HepG2 (cell line): ENCODE measurements around the gene PIP. TPM values are rescaled to one million over a fixed set of nuclear protein-coding genes. Genes with fewer than 3 reads are reported as not detected.

Experiments used
- ATAC-seq: fragments of 200-7000 bp; cut with Tn5 transposase; 3 replicates; pipeline ENCODE4 v1.9.1; 2020; ENCODE audit warnings: mild to moderate bottlenecking, moderate library complexity
- BruUV-seq: library from RNA; stranded (reverse); fragments of 400-500 nt; replicated peaks from 2 replicates; lab custom pipeline; 2021; lab: Mats Ljungman, UMichigan
- CTCF ChIA-PET: fragments of 300-600 bp; formaldehyde crosslinking; extraction: SDS; loops from one replicate; lab custom pipeline; 2021; ENCODE audit warnings: low total read pairs, inconsistent platforms, low intra/inter-chr PET ratio; lab: Yijun Ruan, JAX
- POLR2A ChIA-PET: fragments of 350-600 bp; sonication (Branson Sonifier 250); formaldehyde crosslinking; loops from one replicate; lab custom pipeline; 2020; ENCODE audit warnings: antibody characterized with exemption, inconsistent platforms; lab: Yijun Ruan, JAX
- DNase-seq: peaks from one replicate; pipeline ENCODE4 v3.0.0-alpha.2; 2015; ENCODE audit warnings: low spot score
- FAIRE-seq: peaks from 3 replicates; lab custom pipeline; 2011; peaks lifted over from hg19 to GRCh38; lab: Jason Lieb, UNC
- H2AFZ ChIP-seq: one replicate; pipeline ENCODE4 v1.6.1; 2011; ENCODE audit warnings: low read length, inconsistent platforms
- H3K27ac ChIP-seq: fragments of 300-600 bp; 3 replicates; pipeline ENCODE4 v1.8.0; 2011; ENCODE audit warnings: mixed run types, mild to moderate bottlenecking, mixed read lengths, low read length, inconsistent platforms; ENCODE audit not compliant: insufficient read depth; ENCODE audit errors: extremely low read length
- H3K27me3 ChIP-seq, 2 experiments: fragments of 200-600 bp in 1 of 2; 2 replicates in 1 of 2; 3 replicates in 1 of 2; pipeline versions ENCODE4 v1.6.0 to v1.8.0; 2011; ENCODE audit warnings: low read length in 2 of 2, mild to moderate bottlenecking in 2 of 2, moderate library complexity in 2 of 2, inconsistent platforms in 1 of 2; ENCODE audit not compliant: insufficient read depth in 2 of 2, control insufficient read depth in 1 of 2
- H3K36me3 ChIP-seq, 2 experiments: fragments of 200-600 bp in 1 of 2; replicated peaks in 1 of 2; 2 replicates in 1 of 2; 3 replicates in 1 of 2; pipeline versions ENCODE4 v1.5.1 to v1.8.0; 2011; ENCODE audit warnings: low read length in 2 of 2, inconsistent platforms in 1 of 2; ENCODE audit not compliant: insufficient read depth in 2 of 2, control insufficient read depth in 1 of 2
- H3K4me1 ChIP-seq: 2 replicates; pipeline ENCODE4 v1.5.1; 2012; ENCODE audit warnings: low read length, inconsistent platforms; ENCODE audit not compliant: insufficient read depth
- H3K4me2 ChIP-seq: 2 replicates; pipeline ENCODE4 v1.6.0; 2011; ENCODE audit warnings: low read depth, low read length, inconsistent platforms
- H3K4me3 ChIP-seq, 3 experiments: fragments of 200-600 bp in 1 of 3; sonication (generic), shearing (Covaris generic) in 1 of 3; replicated peaks in 1 of 3; 2 replicates each; pipeline ENCODE4 v1.5.1; 2011 to 2016; ENCODE audit warnings: low read length in 3 of 3, inconsistent platforms in 2 of 3, low read depth in 2 of 3, mild to moderate bottlenecking in 2 of 3, control low read depth in 1 of 3, mixed read lengths in 1 of 3; ENCODE audit not compliant: insufficient read depth in 1 of 3
- H3K79me2 ChIP-seq: one replicate; pipeline ENCODE4 v1.6.1; 2011; ENCODE audit warnings: low read length, inconsistent platforms; ENCODE audit not compliant: insufficient read depth
- H3K9ac ChIP-seq: 2 replicates; pipeline ENCODE4 v1.6.0; 2011; ENCODE audit warnings: mild to moderate bottlenecking, low read depth, low read length, inconsistent platforms; ENCODE audit not compliant: insufficient read depth
- H3K9me3 ChIP-seq: 2 replicates; pipeline ENCODE4 v1.5.1; 2012; ENCODE audit warnings: mild to moderate bottlenecking, low read length
- H4K20me1 ChIP-seq: 2 replicates; pipeline ENCODE4 v1.6.0; 2011; ENCODE audit warnings: inconsistent platforms, mild to moderate bottlenecking, low read length, moderate library complexity; ENCODE audit not compliant: insufficient read depth
- ARNTL ChIP-seq: sonication (generic); formaldehyde crosslinking; IDR thresholded peaks from 2 replicates; pipeline ENCODE4 v1.4.0; 2020; ENCODE audit warnings: mild to moderate bottlenecking, missing genetic modification reagents
- GZF1 ChIP-seq: sonication (generic); formaldehyde crosslinking; IDR thresholded peaks from 2 replicates; pipeline ENCODE4 v1.5.1; 2020; ENCODE audit warnings: mild to moderate bottlenecking, missing genetic modification reagents
- KAT8 ChIP-seq: IDR thresholded peaks from 2 replicates; pipeline ENCODE4 v1.6.1; 2016; ENCODE audit warnings: missing genetic modification reagents, missing compliant biosample characterization
- MAF1 ChIP-seq: sonication (generic); formaldehyde crosslinking; IDR thresholded peaks from 2 replicates; pipeline ENCODE4 v1.5.0; 2020; ENCODE audit warnings: missing genetic modification reagents, borderline replicate concordance
- MAFF ChIP-seq: IDR thresholded peaks from 2 replicates; pipeline ENCODE4 v1.6.1; 2011; ENCODE audit warnings: low read depth, low read length, improper control_type of control experiment
- ZMAT3 ChIP-seq: sonication (generic); formaldehyde crosslinking; conservative IDR thresholded peaks from 2 replicates; pipeline ENCODE4 v1.7.0; 2021; ENCODE audit warnings: missing genetic modification reagents
- ZNF691 ChIP-seq: sonication (generic); formaldehyde crosslinking; IDR thresholded peaks from 2 replicates; pipeline ENCODE4 v1.4.0; 2020; ENCODE audit warnings: missing genetic modification reagents, low read depth, mild to moderate bottlenecking, borderline replicate concordance
- WGBS: methylation state at CpG from one replicate; pipeline ENCODE4 v1.1.6; 2017; ENCODE audit warnings: low lambda C conversion rate; 5-methylcytosine and 5-hydroxymethylcytosine counted together
- in situ Hi-C: cut with HindIII; loops from 2 replicates; pipeline ENCODE4 v1.10.0; 2017; ENCODE audit warnings: low pct_unique_long_range_greater_than_20kb; ENCODE audit not compliant: extremely low pct_ligation_motif_present
- intact Hi-C: fragments of 100-400 bp; cut with micrococcal nuclease; formaldehyde crosslinking; loops from one replicate; pipeline ENCODE4 v1.10.0; 2022; ENCODE audit not compliant: unreplicated experiment
- polyA plus RNA-seq, 8 experiments: library from polyadenylated mRNA; depleted of rRNA in 3 of 8; stranded (reverse) in 7 of 8; unstranded in 1 of 8; fragments of >200 nt; fragmentation: Illumina TruSeq in 4 of 8; extraction: Trizol in 4 of 8; gene quantifications; 2 replicates each; pipeline versions ENCODE4 v1.2.1 to v1.2.3, GENCODE V29; 2011 to 2016; ENCODE audit warnings: low read depth in 4 of 8, missing spikeins in 1 of 8, mixed read lengths in 1 of 8; ENCODE audit not compliant: insufficient read depth in 1 of 8
- total RNA-seq, 5 experiments: library from RNA; depleted of rRNA; stranded (reverse); fragments of >200 nt; fragmentation: Illumina TruSeq; extraction: Trizol; gene quantifications; 2 replicates each; pipeline ENCODE4 v1.2.3, GENCODE V29; 2016; ENCODE audit warnings: low read depth in 1 of 5
- TF ChIP-seq, protein P1 (sequence below): sonication (generic); formaldehyde crosslinking; conservative IDR thresholded peaks from 2 replicates; pipeline ENCODE4 v1.4.0; 2020; ENCODE audit warnings: missing genetic modification reagents
- TF ChIP-seq, protein P2 (sequence below): sonication (generic); formaldehyde crosslinking; IDR thresholded peaks from 2 replicates; pipeline ENCODE4 v1.4.0; 2020; ENCODE audit warnings: missing genetic modification reagents

The PIP gene
- total and polyA plus RNA-seq, 2 of the 13 experiments (the other 11 are each of a cell fraction or from before 2014, with no cell fraction given) = not detected

GRCh38 chr7:143117395-143117794, 14.5 kb upstream of the PIP start:
- no peak overlapping the region for H2AFZ ChIP-seq
- no peak for TF ChIP-seq GZF1 (CRISPR knock-in tag)
- H3K4me1 ChIP-seq = no peaks in the 10 kb centered on the region
- H3K4me2 ChIP-seq = no peak overlapping the region
- ChIA-PET POLR2A (no interaction called here), CTCF (no interaction called here)
- DNase-seq = no peak
- no peak overlapping the region for H3K27ac ChIP-seq
- BruUV-seq = no TSS peak
- no peaks in the 10 kb centered on the region for H3K79me2 ChIP-seq
- no peak for FAIRE-seq
- no peak for ATAC-seq
- H3K36me3 ChIP-seq = no peaks in the 10 kb centered on the region
- H4K20me1 ChIP-seq = no peaks in the 10 kb centered on the region
- H3K27me3 ChIP-seq = no peaks in the 10 kb centered on the region
- WGBS = 32% methylated on average over 3 of the region's 3 CpGs
- in situ Hi-C loops = no loop called here
- H3K4me3 ChIP-seq = no peak overlapping the region
- H3K9me3 ChIP-seq = no peaks in the 10 kb centered on the region
- intact Hi-C loops = no loop called here
- no peak overlapping the region for H3K9ac ChIP-seq

DNA sequence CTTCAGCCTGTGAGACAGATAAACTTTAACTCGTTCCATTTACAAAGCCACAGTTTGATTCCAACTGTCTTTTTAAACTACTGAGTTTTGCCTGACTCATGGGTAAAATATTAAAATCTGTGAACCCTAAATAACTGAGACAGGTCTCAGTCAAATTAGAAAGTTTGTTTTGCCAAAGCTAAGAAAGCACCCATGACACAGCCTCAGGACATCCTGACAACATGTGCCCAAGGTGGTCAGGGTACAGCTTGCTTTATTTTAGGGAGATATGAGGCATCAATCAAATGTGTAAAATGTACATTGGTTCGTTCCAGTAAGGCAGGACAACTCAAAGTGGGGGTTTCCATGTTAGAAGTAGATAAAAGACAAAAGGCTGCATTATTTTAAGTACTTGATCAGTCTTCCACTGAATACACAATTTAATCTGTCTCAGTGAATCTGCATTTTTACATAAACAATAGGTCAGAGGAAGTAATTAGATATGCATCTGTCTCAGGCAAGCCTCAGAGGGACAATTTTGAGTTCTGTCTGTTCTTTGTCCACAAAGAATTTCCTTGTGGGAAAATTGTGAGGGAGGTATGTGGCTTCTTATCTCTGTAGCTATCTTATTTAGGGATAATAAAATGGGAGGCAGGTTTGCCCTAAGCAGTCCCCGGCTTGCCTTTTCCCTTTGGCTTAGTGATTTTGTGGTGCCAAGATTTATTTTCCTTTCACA, 11.0 kb upstream of the PIP start:
- FAIRE-seq = no peak
- in situ Hi-C loops = no loop called here
- no peaks in the 10 kb centered on the region for H3K36me3 ChIP-seq
- no peak overlapping the region for H3K9ac ChIP-seq
- ChIA-PET CTCF (no interaction called here), POLR2A (no interaction called here)
- H2AFZ ChIP-seq = no peak overlapping the region
- H3K9me3 ChIP-seq = peaks cover 5% of the 10 kb centered on the region; the same call in 1 of the 2 replicates
- H4K20me1 ChIP-seq = no peaks in the 10 kb centered on the region
- ATAC-seq = no peak
- no peak overlapping the region for H3K4me2 ChIP-seq
- H3K4me1 ChIP-seq = no peaks in the 10 kb centered on the region
- BruUV-seq = no TSS peak
- 16% methylated on average over 3 of the region's 3 CpGs for WGBS
- H3K27me3 ChIP-seq = no peaks in the 10 kb centered on the region
- intact Hi-C loops = no loop called here
- H3K4me3 ChIP-seq = no peak overlapping the region
- no peak for DNase-seq
- no peak overlapping the region for H3K27ac ChIP-seq
- no peaks in the 10 kb centered on the region for H3K79me2 ChIP-seq
- TF ChIP-seq KAT8 (no peak), ARNTL (no peak), MAFF (no peak), ZMAT3 (CRISPR knock-in tag) (no peak), ZNF691 (CRISPR knock-in tag) (no peak), MAF1 (CRISPR knock-in tag) (no peak)
- TF ChIP-seq, protein P1, sequence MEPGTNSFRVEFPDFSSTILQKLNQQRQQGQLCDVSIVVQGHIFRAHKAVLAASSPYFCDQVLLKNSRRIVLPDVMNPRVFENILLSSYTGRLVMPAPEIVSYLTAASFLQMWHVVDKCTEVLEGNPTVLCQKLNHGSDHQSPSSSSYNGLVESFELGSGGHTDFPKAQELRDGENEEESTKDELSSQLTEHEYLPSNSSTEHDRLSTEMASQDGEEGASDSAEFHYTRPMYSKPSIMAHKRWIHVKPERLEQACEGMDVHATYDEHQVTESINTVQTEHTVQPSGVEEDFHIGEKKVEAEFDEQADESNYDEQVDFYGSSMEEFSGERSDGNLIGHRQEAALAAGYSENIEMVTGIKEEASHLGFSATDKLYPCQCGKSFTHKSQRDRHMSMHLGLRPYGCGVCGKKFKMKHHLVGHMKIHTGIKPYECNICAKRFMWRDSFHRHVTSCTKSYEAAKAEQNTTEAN (CRISPR knock-in tag) = no peak
- TF ChIP-seq, protein P2, sequence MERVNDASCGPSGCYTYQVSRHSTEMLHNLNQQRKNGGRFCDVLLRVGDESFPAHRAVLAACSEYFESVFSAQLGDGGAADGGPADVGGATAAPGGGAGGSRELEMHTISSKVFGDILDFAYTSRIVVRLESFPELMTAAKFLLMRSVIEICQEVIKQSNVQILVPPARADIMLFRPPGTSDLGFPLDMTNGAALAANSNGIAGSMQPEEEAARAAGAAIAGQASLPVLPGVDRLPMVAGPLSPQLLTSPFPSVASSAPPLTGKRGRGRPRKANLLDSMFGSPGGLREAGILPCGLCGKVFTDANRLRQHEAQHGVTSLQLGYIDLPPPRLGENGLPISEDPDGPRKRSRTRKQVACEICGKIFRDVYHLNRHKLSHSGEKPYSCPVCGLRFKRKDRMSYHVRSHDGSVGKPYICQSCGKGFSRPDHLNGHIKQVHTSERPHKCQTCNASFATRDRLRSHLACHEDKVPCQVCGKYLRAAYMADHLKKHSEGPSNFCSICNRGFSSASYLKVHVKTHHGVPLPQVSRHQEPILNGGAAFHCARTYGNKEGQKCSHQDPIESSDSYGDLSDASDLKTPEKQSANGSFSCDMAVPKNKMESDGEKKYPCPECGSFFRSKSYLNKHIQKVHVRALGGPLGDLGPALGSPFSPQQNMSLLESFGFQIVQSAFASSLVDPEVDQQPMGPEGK = no peak
